ENCODE measurements around the gene TNFRSF21. TPM values are rescaled to one million over a fixed set of nuclear protein-coding genes. Genes with fewer than 3 reads are reported as not detected.

The TNFRSF21 gene
- polyA plus RNA-seq, 1 donor (not counting 4 experiments of a cell fraction or from before 2014, with no cell fraction given), result 50.2 TPM

DNA sequence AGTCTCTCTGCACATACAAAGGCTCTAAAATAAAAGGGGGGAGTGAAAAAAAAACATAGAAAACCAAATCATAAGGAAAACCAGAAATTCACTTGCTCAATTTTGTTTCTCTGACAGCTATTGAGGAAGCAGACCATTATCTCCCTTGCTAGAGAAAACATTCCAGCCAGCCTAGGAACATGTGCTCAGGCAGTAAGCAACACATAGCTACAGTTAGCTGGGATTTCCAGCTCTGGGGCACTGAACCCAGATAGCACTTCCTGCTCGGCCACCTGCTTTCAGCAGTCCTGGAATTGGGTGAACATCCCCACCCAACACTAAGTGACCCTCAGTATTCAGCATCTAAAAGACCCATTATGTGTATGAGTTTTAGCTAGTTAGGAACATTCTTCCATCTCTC lies 61.3 kb downstream of the TNFRSF21 start:
- TF ChIP-seq, protein P1, sequence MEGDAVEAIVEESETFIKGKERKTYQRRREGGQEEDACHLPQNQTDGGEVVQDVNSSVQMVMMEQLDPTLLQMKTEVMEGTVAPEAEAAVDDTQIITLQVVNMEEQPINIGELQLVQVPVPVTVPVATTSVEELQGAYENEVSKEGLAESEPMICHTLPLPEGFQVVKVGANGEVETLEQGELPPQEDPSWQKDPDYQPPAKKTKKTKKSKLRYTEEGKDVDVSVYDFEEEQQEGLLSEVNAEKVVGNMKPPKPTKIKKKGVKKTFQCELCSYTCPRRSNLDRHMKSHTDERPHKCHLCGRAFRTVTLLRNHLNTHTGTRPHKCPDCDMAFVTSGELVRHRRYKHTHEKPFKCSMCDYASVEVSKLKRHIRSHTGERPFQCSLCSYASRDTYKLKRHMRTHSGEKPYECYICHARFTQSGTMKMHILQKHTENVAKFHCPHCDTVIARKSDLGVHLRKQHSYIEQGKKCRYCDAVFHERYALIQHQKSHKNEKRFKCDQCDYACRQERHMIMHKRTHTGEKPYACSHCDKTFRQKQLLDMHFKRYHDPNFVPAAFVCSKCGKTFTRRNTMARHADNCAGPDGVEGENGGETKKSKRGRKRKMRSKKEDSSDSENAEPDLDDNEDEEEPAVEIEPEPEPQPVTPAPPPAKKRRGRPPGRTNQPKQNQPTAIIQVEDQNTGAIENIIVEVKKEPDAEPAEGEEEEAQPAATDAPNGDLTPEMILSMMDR (optimal IDR thresholded peaks at IDR 0.05 in 1 of 3, IDR thresholded peaks at IDR 0.05 in 1 of 3, conservative IDR thresholded peaks at IDR 0.05 in 1 of 3; ENCODE audit: extremely low read depth in 1 of 3, insufficient read depth in 2 of 3, low read length in 3 of 3), result no peak
- no peak for TF ChIP-seq EZH2 (IDR thresholded peaks at IDR 0.05; ENCODE audit: low read length)
- H3K4me2 ChIP-seq (ENCODE audit: control insufficient read depth, extremely low read depth, insufficient read depth, low read depth, low read length), result no peak overlapping the region
- H3K9me1 ChIP-seq (ENCODE audit: control insufficient read depth, extremely low read depth, insufficient read depth, low read length), result peaks cover 4% of the 10 kb centered on the region
- H3K36me3 ChIP-seq (ENCODE audit: control insufficient read depth in 2 of 2, extremely low read depth in 1 of 2, insufficient read depth in 2 of 2, low read length in 2 of 2), result peaks cover 6 to 10% of the 10 kb centered on the region in 2 experiments
- no peak overlapping the region for H3K27ac ChIP-seq (ENCODE audit: control insufficient read depth, insufficient read depth, low read length)
- peaks cover 30% of the 10 kb centered on the region for H3K79me2 ChIP-seq (ENCODE audit: control insufficient read depth, insufficient read depth, low read length)
- DNase-seq (ENCODE audit: low read depth, low spot score), result no peak
- H3K27me3 ChIP-seq (ENCODE audit: control insufficient read depth, extremely low read depth, insufficient read depth, low read length), result no peaks in the 10 kb centered on the region
- FAIRE-seq, result no peak
- no peak overlapping the region for H3K9ac ChIP-seq (ENCODE audit: control insufficient read depth, extremely low read depth, insufficient read depth, low read length)
- H4K20me1 ChIP-seq (ENCODE audit: control insufficient read depth, extremely low read depth, insufficient read depth, low read length), result no peaks in the 10 kb centered on the region
- H2AFZ ChIP-seq (ENCODE audit: control insufficient read depth, low read length), result no peak overlapping the region
- H3K9me3 ChIP-seq (ENCODE audit: control insufficient read depth, low read depth, low read length), result no peaks in the 10 kb centered on the region
- dilution Hi-C loops (cut with MboI; ENCODE audit: extremely low pct_ligation_motif_present, low sequenced_read_pairs), result no loop called here
- H3K4me1 ChIP-seq (ENCODE audit: control insufficient read depth, extremely low read depth, insufficient read depth, low read length), result peaks cover 1% of the 10 kb centered on the region
- H3K4me3 ChIP-seq (ENCODE audit: control insufficient read depth in 2 of 3, extremely low read depth in 1 of 3, insufficient read depth in 2 of 3, low read depth in 1 of 3, low read length in 3 of 3), result no peak overlapping the region

DNA sequence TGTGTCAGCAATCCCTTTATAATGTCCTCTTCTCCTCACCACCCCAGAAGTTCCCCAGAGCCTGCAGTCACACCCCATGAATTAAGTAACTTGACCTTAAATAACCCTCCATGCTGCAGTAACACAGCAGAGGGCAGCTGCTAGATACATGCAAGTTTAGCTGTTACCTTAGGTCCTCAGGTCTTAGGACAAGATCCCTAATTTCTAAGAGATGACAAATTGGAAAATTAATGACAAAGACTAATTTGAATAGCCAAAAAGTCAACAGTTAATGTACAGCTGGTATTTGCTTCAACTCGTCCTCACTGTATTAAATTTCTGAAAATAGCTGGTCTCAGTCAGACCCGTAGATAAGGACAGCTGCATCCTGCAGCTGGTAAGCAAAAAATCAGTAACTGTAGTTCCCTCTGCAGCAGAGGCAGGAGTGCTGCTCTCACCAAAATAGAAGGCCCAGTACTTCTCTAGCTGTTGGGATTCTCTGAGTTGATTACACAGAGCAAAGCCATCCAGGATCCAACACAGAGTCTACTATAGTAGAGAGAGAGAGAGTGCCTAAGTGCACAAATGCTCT lies 62.4 kb downstream of the TNFRSF21 start:
- Histone ChIP-seq H3K36me3 (ENCODE audit: control insufficient read depth in 2 of 2, extremely low read depth in 1 of 2, insufficient read depth in 2 of 2, low read length in 2 of 2) (peaks cover under 1 to 2% of the 10 kb centered on the region in 2 experiments), H3K9me1 (ENCODE audit: control insufficient read depth, extremely low read depth, insufficient read depth, low read length) (peaks cover 4% of the 10 kb centered on the region), H3K9me3 (ENCODE audit: control insufficient read depth, low read depth, low read length) (no peaks in the 10 kb centered on the region), H3K79me2 (ENCODE audit: control insufficient read depth, insufficient read depth, low read length) (peaks cover 27% of the 10 kb centered on the region), H3K9ac (ENCODE audit: control insufficient read depth, extremely low read depth, insufficient read depth, low read length) (no peak overlapping the region), H3K4me1 (ENCODE audit: control insufficient read depth, extremely low read depth, insufficient read depth, low read length) (peaks cover 11% of the 10 kb centered on the region), H3K4me3 (ENCODE audit: control insufficient read depth in 2 of 3, extremely low read depth in 1 of 3, insufficient read depth in 2 of 3, low read depth in 1 of 3, low read length in 3 of 3) (no peak overlapping the region), H2AFZ (ENCODE audit: control insufficient read depth, low read length) (no peak overlapping the region), H3K27me3 (ENCODE audit: control insufficient read depth, extremely low read depth, insufficient read depth, low read length) (no peaks in the 10 kb centered on the region), H4K20me1 (ENCODE audit: control insufficient read depth, extremely low read depth, insufficient read depth, low read length) (no peaks in the 10 kb centered on the region), H3K4me2 (ENCODE audit: control insufficient read depth, extremely low read depth, insufficient read depth, low read depth, low read length) (no peak overlapping the region), H3K27ac (ENCODE audit: control insufficient read depth, insufficient read depth, low read length) (no peak overlapping the region)
- dilution Hi-C loops (cut with MboI; ENCODE audit: extremely low pct_ligation_motif_present, low sequenced_read_pairs), result no loop called here
- FAIRE-seq (no peak), DNase-seq (ENCODE audit: low read depth, low spot score) (no peak)
- TF ChIP-seq, protein P1 (optimal IDR thresholded peaks at IDR 0.05 in 1 of 3, IDR thresholded peaks at IDR 0.05 in 1 of 3, conservative IDR thresholded peaks at IDR 0.05 in 1 of 3; ENCODE audit: extremely low read depth in 1 of 3, insufficient read depth in 2 of 3, low read length in 3 of 3), result no peak
- TF ChIP-seq EZH2 (IDR thresholded peaks at IDR 0.05; ENCODE audit: low read length), result no peak
